Measurements from ENCODE around the gene TAF3.

Gene TAF3

DNA sequence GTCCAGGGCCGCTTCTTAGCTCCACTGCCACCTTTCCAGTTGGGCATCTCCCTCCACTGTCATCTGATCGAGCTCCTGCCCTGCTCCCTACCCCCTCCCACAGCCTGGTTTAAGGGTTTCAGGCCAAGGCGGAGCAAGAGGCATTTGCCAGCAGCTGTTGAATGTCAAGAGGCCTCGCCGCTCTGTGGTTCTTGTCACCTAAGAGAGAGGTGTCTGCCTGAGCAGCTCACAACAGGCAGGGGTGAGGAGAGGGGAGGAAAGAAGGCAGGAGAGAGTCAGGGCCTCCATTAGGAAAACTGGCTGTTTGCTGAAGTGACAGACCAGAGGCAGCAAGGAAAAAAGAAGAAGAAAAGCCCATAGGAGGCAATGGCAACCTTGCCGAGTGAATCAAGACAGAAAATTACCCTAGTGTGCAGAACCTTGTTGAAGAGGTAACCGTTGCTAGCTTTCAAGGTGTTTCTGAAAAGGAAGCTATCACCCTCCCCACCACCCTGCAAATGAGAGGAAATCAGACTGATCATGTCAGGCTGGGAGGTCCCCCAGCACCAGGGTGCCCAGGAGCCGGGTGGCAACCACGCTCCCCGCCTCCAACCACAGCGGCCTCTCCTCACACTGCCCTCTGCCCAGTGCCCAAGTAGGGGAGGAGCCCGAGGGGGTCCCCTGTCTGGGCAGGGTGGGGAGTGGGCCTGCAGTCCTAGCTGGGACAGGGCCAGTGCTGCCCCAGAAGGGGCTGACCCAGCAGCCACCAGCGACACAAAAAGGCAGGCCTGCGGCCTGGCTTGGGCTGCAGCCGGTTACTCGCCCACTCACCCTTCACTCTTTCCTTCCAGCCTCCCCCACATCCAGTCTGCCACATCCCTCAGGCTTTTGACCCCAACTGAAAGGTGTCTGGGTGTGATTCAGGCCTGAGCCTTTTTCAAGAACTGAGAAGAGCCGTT, 243.2 kb downstream of the TAF3 start:
- DNase-seq = no peak

DNA sequence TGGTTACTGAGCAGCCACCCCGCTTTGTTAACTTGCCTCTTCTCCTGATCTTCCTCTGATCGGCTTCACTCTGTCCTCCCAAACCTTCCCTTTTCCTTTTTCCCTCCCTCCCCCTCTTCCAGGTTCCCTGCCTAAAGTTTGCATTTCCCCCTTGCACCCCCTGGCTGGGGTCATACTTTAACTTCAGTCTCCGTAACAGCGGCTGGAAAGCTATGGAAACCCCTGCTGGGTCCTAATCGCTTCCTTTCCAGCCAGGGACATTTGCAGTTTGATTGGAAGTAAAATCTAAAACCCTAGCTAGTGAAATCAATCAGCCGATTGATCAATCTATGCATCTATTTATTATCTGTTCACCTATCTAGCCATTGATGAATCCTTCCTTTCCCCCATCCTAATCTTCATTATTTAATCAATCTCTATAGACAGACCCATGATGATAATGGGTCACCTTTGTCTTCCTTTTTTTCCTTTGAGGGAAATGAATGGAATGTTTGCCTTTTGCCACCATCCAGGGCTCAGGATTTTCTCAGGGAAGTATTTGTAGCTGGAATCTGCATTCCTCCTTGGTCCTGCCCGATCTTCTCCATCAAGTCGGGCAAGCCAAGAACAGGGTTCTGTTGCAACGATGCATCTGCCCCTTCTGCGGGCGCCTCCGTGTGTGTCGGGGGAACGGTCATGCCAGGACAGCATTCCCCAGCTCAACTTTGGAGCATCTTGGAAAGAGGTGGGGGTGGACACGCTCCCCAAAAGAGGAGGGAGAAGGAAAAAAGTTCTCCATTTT, 245.0 kb downstream of the TAF3 start:
- no peak for DNase-seq

DNA sequence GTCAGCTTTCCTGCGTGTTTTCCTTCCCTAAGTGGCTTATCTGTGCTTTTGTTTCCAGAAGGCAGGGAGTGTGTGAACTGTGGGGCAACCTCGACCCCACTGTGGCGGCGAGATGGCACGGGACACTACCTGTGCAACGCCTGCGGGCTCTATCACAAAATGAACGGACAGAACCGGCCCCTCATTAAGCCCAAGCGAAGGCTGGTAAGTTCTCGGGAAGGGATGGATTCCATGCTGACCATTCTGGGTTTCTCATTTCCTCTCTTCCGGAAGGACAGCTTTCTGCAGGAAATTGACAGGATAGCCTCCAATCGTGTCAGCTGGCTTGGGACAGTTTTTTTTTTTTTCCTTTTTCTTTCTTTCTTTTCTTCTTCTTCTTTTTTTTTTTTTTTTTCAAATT, 245.6 kb downstream of the TAF3 start:
- DNase-seq = no peak

DNA sequence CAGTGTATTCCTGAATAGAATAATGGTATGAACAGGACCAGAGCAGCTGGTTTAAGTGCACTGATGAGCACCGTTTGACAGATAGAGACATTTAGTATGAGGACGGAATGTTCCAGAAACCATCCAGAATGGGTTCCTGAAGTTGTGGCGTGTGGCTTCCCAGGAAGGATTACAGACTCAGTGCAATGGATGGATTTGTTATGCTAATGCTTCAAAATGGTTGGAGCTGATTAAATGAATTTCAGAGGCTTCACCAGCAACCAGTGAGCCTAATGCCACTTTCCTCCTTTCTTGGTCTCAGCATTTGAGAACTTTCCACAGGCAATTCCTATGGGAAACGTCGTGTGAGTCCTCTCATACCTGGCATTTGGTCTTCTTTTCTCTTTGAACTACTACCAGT, 246.1 kb downstream of the TAF3 start:
- no peak for DNase-seq

DNA sequence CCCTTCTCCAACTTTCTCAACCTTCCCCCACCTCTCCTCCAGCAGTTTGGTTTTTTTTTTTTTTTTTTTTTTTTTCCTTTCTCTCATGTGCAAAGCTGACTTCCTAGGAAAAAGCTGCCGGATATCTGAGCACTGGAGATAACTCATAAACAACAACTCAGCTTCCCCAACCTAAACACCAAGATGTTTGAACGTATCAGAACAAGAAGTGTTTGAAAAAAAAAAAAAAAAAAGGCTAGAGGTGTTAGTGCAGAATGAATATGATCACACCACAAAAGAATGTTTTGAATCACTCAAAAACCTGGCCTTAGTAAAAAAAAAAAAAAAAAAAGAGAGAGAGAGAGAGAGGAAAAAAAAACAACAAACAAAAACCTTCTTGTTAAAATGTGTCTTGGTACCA, 247.3 kb downstream of the TAF3 start:
- no peak for DNase-seq

DNA sequence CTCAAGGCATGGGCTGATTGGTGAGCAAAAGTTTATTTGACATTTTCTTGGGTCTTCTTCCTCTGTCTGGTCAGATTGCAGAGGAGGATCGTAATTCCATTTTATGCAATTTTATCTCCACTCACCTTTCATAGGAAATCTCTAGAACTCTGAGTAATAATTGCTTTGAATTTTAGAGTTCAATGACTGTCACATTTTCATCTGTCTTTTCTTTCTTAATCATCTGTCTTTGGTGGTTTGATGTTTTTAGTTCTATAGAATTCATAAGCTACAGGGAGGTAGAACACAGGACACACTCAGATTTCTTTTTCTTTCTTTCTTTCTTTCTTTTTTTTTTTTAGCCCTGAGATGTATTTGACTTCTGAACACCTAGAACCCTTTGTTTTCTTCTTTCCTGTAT, 247.8 kb downstream of the TAF3 start:
- DNase-seq = no peak

Data from NCI-H1105 treated with DMSO at 0.1 percent for 48 hours (cell line).